Spleen (tissue), 11 donors: ENCODE results near the gene GUCY2F. TPM values are rescaled to one million over a fixed set of nuclear protein-coding genes. Genes with fewer than 3 reads are reported as not detected.

Experiments
- DNase-seq: peaks from one replicate; pipeline ENCODE4 v3.0.0-alpha.2; 2020
- H3K27ac ChIP-seq, 8 donors: fragments of 200-600 bp; sonication (generic) in 7 of 8; 1 replicate in 4 of 8; 2 replicates in 4 of 8; pipeline versions ENCODE4 v1.5.0 to v1.8.0; 2016 to 2021; ENCODE audit warnings: inconsistent platforms in 4 of 8, mild to moderate bottlenecking in 4 of 8, moderate library complexity in 1 of 8
- H3K27me3 ChIP-seq, 7 donors: fragments of 200-600 bp; sonication (generic) in 6 of 7; replicated peaks in 1 of 7; 1 replicate in 4 of 7; 2 replicates in 3 of 7; pipeline versions ENCODE4 v1.5.0 to v1.8.0; 2016 to 2021; ENCODE audit warnings: inconsistent platforms in 3 of 7, mild to moderate bottlenecking in 1 of 7
- H3K36me3 ChIP-seq, 6 donors: fragments of 200-600 bp; sonication (generic) in 5 of 6; 1 replicate in 4 of 6; 2 replicates in 2 of 6; pipeline versions ENCODE4 v1.5.0 to v1.8.0; 2016 to 2021; ENCODE audit warnings: inconsistent platforms in 2 of 6
- H3K4me1 ChIP-seq, 6 donors: fragments of 200-600 bp; sonication (generic) in 5 of 6; 1 replicate in 3 of 6; 2 replicates in 3 of 6; pipeline versions ENCODE4 v1.5.0 to v1.8.0; 2016 to 2021; ENCODE audit warnings: inconsistent platforms in 3 of 6
- H3K4me3 ChIP-seq, 8 donors: fragments of 200-600 bp; sonication (generic) in 7 of 8; 1 replicate in 4 of 8; 2 replicates in 4 of 8; pipeline versions ENCODE4 v1.5.0 to v1.8.0; 2016 to 2021; ENCODE audit warnings: inconsistent platforms in 4 of 8, mild to moderate bottlenecking in 4 of 8, moderate library complexity in 2 of 8
- H3K9me3 ChIP-seq, 8 donors: fragments of 200-600 bp; sonication (generic) in 7 of 8; 1 replicate in 4 of 8; 2 replicates in 4 of 8; pipeline versions ENCODE4 v1.5.0 to v1.8.0; 2016 to 2021; ENCODE audit warnings: inconsistent platforms in 4 of 8
- CTCF ChIP-seq, 11 experiments: fragments of 200-600 bp in 7 of 11; fragments of 450-650 bp in 4 of 11; sonication (generic) in 4 of 11; IDR thresholded peaks in 8 of 11; conservative IDR thresholded peaks in 3 of 11; 1 replicate in 7 of 11; 2 replicates in 4 of 11; pipeline versions ENCODE4 v1.4.0 to v1.8.0; 2016 to 2021; ENCODE audit warnings: antibody characterized with exemption in 11 of 11, inconsistent platforms in 4 of 11, mild to moderate bottlenecking in 1 of 11
- POLR2A ChIP-seq, 3 donors: fragments of 450-650 bp; IDR thresholded peaks; one replicate each; pipeline ENCODE4 v1.5.1; 2017; ENCODE audit warnings: antibody characterized with exemption in 3 of 3, mild to moderate bottlenecking in 1 of 3
- POLR2AphosphoS5 ChIP-seq, 3 donors: sonication (generic); formaldehyde crosslinking; IDR thresholded peaks; one replicate each; pipeline ENCODE4 v1.5.1; 2017; ENCODE audit warnings: antibody characterized with exemption in 3 of 3
- WGBS, 5 donors: extraction: QIAGEN DNeasy Blood & Tissue Kit in 3 of 5; methylation state at CpG; one replicate each; pipeline versions ENCODE4 v1.1.5 to v1.1.7; 2013 to 2018; 5-methylcytosine and 5-hydroxymethylcytosine counted together
- intact Hi-C: fragments of 100-400 bp; cut with DNase I; formaldehyde crosslinking; loops from one replicate; pipeline ENCODE4 v1.15.0; 2023; ENCODE audit warnings: low total_unique reads
- polyA plus RNA-seq, 3 donors: library from polyadenylated mRNA; stranded (reverse); fragments of 200-250 nt; gene quantifications; one replicate each; pipeline ENCODE4 v1.2.1, GENCODE V29; 2013
- total RNA-seq, 7 donors: library from RNA; depleted of rRNA in 3 of 7; stranded (reverse); fragments of >200 nt in 3 of 7; fragmentation: NEBNext Ultra II Directional in 4 of 7; extraction: Animal tissue kit (Norgen Biotek cat#: 25700) in 4 of 7; gene quantifications; one replicate each; pipeline versions ENCODE4 v1.1.0 to v1.2.1, GENCODE V29; 2016 to 2021
- donor health status: healthy with polysubstance abuse.
- donor health status: DM: no; HTN: no; CAD: no; lungs with moderate emphysema.
- donor health status: DM: no; HTN: no; CAD: no.
- donor health status: Bipolar disorder and iron deficiency.
- donor health status: healthy.
- donor health status: DM: no; HTN: no; CAD: no.
- donor health status: DM: yes; HTN: yes; CAD: no.

Gene GUCY2F
- total and polyA plus RNA-seq, 10 donors: 0.09 to 0.59 TPM; not detected in 8

GRCh38 chrX:109441266-109441665 is 40.6 kb downstream of the GUCY2F start:
- Histone ChIP-seq H3K36me3 (no peaks in the 10 kb centered on the region), H3K9me3 (no peaks in the 10 kb centered on the region), H3K27me3 (peaks cover 0 to 9% (median 0%) of the 10 kb centered on the region in 7 donors), H3K27ac (no peak overlapping the region), H3K4me1 (no peaks in the 10 kb centered on the region), H3K4me3 (no peak overlapping the region)
- intact Hi-C loops: no loop called here
- 51 to 84% (median 72%) methylated on average over 2 of the region's 2 CpGs for WGBS, 5 donors
- no peak for TF ChIP-seq POLR2AphosphoS5 (IDR thresholded peaks at IDR 0.05)
- DNase-seq: no peak

- no peaks in the 10 kb centered on the region for H3K4me1 ChIP-seq
- no peak for DNase-seq
- intact Hi-C loops: no loop called here
- peaks cover 0 to 9% (median 0%) of the 10 kb centered on the region in 7 donors for H3K27me3 ChIP-seq
- no peaks in the 10 kb centered on the region for H3K36me3 ChIP-seq
- no peak overlapping the region for H3K4me3 ChIP-seq
- H3K27ac ChIP-seq: no peak overlapping the region
- TF ChIP-seq POLR2A (IDR thresholded peaks at IDR 0.05): no peak
- no peak for TF ChIP-seq POLR2AphosphoS5 (IDR thresholded peaks at IDR 0.05)
- no peak for TF ChIP-seq CTCF (IDR thresholded peaks at IDR 0.05 in 8 of 11, conservative IDR thresholded peaks at IDR 0.05 in 3 of 11)
- no peaks in the 10 kb centered on the region for H3K9me3 ChIP-seq
Measured at GRCh38 chrX:109440475-109440874, 41.4 kb downstream of the GUCY2F start.

- WGBS, 5 donors: 66 to 86% (median 78%) methylated on average over 2 of the region's 2 CpGs
Measured at GRCh38 chrX:109409181-109409580, 72.7 kb downstream of the GUCY2F start.

GRCh38 chrX:109403922-109404321 is 78.0 kb downstream of the GUCY2F start:
- intact Hi-C loops: no loop called here
- no peaks in the 10 kb centered on the region for H3K36me3 ChIP-seq
- H3K4me1 ChIP-seq: no peaks in the 10 kb centered on the region
- TF ChIP-seq POLR2A (IDR thresholded peaks at IDR 0.05) (no peak), CTCF (IDR thresholded peaks at IDR 0.05 in 8 of 11, conservative IDR thresholded peaks at IDR 0.05 in 3 of 11) (no peak), POLR2AphosphoS5 (IDR thresholded peaks at IDR 0.05) (no peak)
- no peak for DNase-seq
- WGBS, 5 donors: 53 to 71% (median 57%) methylated on average over 4 of the region's 4 CpGs
- no peaks in the 10 kb centered on the region for H3K9me3 ChIP-seq
- no peak overlapping the region for H3K27ac ChIP-seq
- H3K27me3 ChIP-seq: peaks cover 0 to 3% (median 0%) of the 10 kb centered on the region in 7 donors
- H3K4me3 ChIP-seq: no peak overlapping the region

More at GRCh38 chrX:109409181-109409580, 72.7 kb downstream of the GUCY2F start:
- DNase-seq: no peak
- H3K36me3 ChIP-seq: no peaks in the 10 kb centered on the region
- no peaks in the 10 kb centered on the region for H3K4me1 ChIP-seq
- no peaks in the 10 kb centered on the region for H3K9me3 ChIP-seq
- no peak overlapping the region for H3K4me3 ChIP-seq
- TF ChIP-seq POLR2A (IDR thresholded peaks at IDR 0.05) (no peak), CTCF (IDR thresholded peaks at IDR 0.05 in 8 of 11, conservative IDR thresholded peaks at IDR 0.05 in 3 of 11) (no peak), POLR2AphosphoS5 (IDR thresholded peaks at IDR 0.05) (no peak)
- intact Hi-C loops: no loop called here
- no peak overlapping the region for H3K27ac ChIP-seq
- H3K27me3 ChIP-seq: peaks cover 0 to 10% (median 0%) of the 10 kb centered on the region in 7 donors

GRCh38 chrX:109399831-109400230 is 82.1 kb downstream of the GUCY2F start:
- no peak overlapping the region for H3K27ac ChIP-seq
- H3K27me3 ChIP-seq: peaks cover 0 to 6% (median 0%) of the 10 kb centered on the region in 7 donors
- no peak overlapping the region for H3K4me3 ChIP-seq
- no peak for TF ChIP-seq POLR2A (IDR thresholded peaks at IDR 0.05)
- no peaks in the 10 kb centered on the region for H3K4me1 ChIP-seq
- intact Hi-C loops: no loop called here
- WGBS, 5 donors: 48 to 72% (median 56%) methylated on average over 3 of the region's 3 CpGs
- H3K9me3 ChIP-seq: no peaks in the 10 kb centered on the region
- no peaks in the 10 kb centered on the region for H3K36me3 ChIP-seq
- no peak for DNase-seq
